ENCODE results near the gene MCM9. TPM values are rescaled to one million over a fixed set of nuclear protein-coding genes. Genes with fewer than 3 reads are reported as not detected.

MCM9 gene
- total and polyA plus RNA-seq, 2 donors (not counting 1 experiment from before 2014, with no cell fraction given): 14.0 to 54.5 TPM

DNA sequence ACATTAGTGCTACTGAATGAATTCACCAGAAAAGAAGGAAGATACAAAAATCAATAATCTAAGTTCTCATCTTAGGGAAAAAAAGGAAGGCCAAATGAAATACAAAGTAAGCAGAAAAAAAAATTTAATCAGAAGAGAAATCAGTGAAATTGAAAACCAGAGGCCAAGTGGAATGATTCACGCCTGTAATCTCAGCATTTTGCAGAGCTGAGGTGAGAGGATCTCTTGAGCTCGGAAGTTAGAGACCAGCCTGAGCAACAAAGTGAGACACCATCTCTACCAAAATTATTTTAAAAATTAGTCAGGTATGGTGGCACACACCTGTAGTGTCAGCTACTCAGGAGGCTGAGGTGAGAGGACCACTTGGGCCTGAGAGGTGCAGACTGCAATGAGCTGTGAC is 62.2 kb downstream of the MCM9 start:
- Histone ChIP-seq H3K9me3 (ENCODE audit: control extremely low read depth in 1 of 3, control insufficient read depth in 2 of 3, insufficient read depth in 1 of 3, low read length in 2 of 3) (peaks cover 0 to 4% (median 0%) of the 10 kb centered on the region in 3 donors), H3K4me2 (replicated peaks; ENCODE audit: low read depth, low read length, poor library complexity, severe bottlenecking) (no peak overlapping the region), H3K9ac (ENCODE audit: low read length) (no peak overlapping the region), H3K79me2 (ENCODE audit: control insufficient read depth, insufficient read depth, low read length) (peaks cover 87% of the 10 kb centered on the region), H3K4me1 (ENCODE audit: control insufficient read depth in 2 of 2, insufficient read depth in 2 of 2, low read length in 2 of 2) (no peaks in the 10 kb centered on the region), H4K20me1 (ENCODE audit: control insufficient read depth, insufficient read depth, low read length, poor library complexity, severe bottlenecking) (no peaks in the 10 kb centered on the region), H3K36me3 (replicated peaks in 1 of 2; ENCODE audit: control extremely low read depth in 1 of 2, control insufficient read depth in 1 of 2, extremely low read depth in 1 of 2, insufficient read depth in 2 of 2, low read length in 1 of 2) (peaks cover 0 to 3% of the 10 kb centered on the region in 2 experiments), H3K27ac (ENCODE audit: low read length in 2 of 2) (no peak overlapping the region), H3K4me3 (ENCODE audit: control extremely low read depth in 1 of 5, extremely low read depth in 1 of 5, insufficient read depth in 1 of 5, low read depth in 2 of 5, low read length in 4 of 5) (no peak overlapping the region), H2AFZ (ENCODE audit: insufficient read depth, low read depth, low read length, poor library complexity, severe bottlenecking) (no peak overlapping the region), H3K27me3 (replicated peaks in 1 of 4; ENCODE audit: control extremely low read depth in 1 of 4, control insufficient read depth in 3 of 4, insufficient read depth in 4 of 4, low read length in 3 of 4) (no peaks in the 10 kb centered on the region)
- DNase-seq: no peak
- Mint-ChIP-seq H3K4me1 (peaks cover 38% of the 10 kb centered on the region), H3K27me3 (no peaks in the 10 kb centered on the region), H3K27ac (no peak overlapping the region), H3K9me3 (ENCODE audit: insufficient read depth) (peaks cover 6% of the 10 kb centered on the region), H3K4me3 (no peak overlapping the region)
- no peak for ATAC-seq (ENCODE audit: low read depth)
- intact Hi-C loops (cut with micrococcal nuclease): no loop called here
- CTCF ChIA-PET: interaction anchor here (1.0 kb wide), 1 partner anchor 11 kb away, joined by 3 read pairs; no protein-coding TSS in a partner anchor
- POLR2A ChIA-PET: no interaction called here
- 100% methylated on average over 1 of the region's 2 CpGs for WGBS (ENCODE audit: insufficient coverage)
- TF ChIP-seq, protein P1, sequence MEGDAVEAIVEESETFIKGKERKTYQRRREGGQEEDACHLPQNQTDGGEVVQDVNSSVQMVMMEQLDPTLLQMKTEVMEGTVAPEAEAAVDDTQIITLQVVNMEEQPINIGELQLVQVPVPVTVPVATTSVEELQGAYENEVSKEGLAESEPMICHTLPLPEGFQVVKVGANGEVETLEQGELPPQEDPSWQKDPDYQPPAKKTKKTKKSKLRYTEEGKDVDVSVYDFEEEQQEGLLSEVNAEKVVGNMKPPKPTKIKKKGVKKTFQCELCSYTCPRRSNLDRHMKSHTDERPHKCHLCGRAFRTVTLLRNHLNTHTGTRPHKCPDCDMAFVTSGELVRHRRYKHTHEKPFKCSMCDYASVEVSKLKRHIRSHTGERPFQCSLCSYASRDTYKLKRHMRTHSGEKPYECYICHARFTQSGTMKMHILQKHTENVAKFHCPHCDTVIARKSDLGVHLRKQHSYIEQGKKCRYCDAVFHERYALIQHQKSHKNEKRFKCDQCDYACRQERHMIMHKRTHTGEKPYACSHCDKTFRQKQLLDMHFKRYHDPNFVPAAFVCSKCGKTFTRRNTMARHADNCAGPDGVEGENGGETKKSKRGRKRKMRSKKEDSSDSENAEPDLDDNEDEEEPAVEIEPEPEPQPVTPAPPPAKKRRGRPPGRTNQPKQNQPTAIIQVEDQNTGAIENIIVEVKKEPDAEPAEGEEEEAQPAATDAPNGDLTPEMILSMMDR (IDR thresholded peaks at IDR 0.05): no peak
- no peak for TF ChIP-seq EZH2 (IDR thresholded peaks at IDR 0.05; ENCODE audit: borderline replicate concordance, insufficient read depth, low read depth, low read length, poor library complexity, severe bottlenecking)

DNA sequence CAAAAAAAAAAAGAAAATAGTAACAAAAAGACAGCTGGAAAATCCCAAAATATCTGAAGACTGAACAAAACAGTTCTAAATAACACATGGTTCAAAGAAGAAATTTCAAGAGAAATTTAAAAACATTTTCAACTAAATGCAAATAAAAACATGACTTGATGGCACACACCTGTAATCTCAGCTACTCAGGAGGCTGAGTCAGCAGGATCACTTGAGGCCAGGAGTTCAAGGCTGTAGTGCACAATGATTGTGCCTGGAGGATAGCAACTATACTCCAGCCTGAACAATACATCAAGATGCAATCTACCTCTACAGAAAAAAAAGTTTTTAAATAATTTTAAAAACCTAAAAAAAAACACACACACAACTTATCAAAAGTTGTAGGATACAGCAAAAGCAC is 62.6 kb downstream of the MCM9 start:
- H2AFZ ChIP-seq (ENCODE audit: insufficient read depth, low read depth, low read length, poor library complexity, severe bottlenecking): no peak overlapping the region
- intact Hi-C loops (cut with micrococcal nuclease): no loop called here
- H3K36me3 ChIP-seq (replicated peaks in 1 of 2; ENCODE audit: control extremely low read depth in 1 of 2, control insufficient read depth in 1 of 2, extremely low read depth in 1 of 2, insufficient read depth in 2 of 2, low read length in 1 of 2): no peaks in the 10 kb centered on the region
- Mint-ChIP-seq H3K4me3 (no peak overlapping the region), H3K4me1 (peaks cover 35% of the 10 kb centered on the region), H3K27ac (no peak overlapping the region), H3K9me3 (ENCODE audit: insufficient read depth) (peaks cover 6% of the 10 kb centered on the region), H3K27me3 (no peaks in the 10 kb centered on the region)
- DNase-seq (no peak), ATAC-seq (ENCODE audit: low read depth) (no peak)
- H3K27ac ChIP-seq (ENCODE audit: low read length in 2 of 2): no peak overlapping the region
- H3K9me3 ChIP-seq (ENCODE audit: control extremely low read depth in 1 of 3, control insufficient read depth in 2 of 3, insufficient read depth in 1 of 3, low read length in 2 of 3): peaks cover 0 to 4% (median 0%) of the 10 kb centered on the region in 3 donors
- no peak overlapping the region for H3K4me3 ChIP-seq (ENCODE audit: control extremely low read depth in 1 of 5, extremely low read depth in 1 of 5, insufficient read depth in 1 of 5, low read depth in 2 of 5, low read length in 4 of 5)
- no peak for TF ChIP-seq EZH2 (IDR thresholded peaks at IDR 0.05; ENCODE audit: borderline replicate concordance, insufficient read depth, low read depth, low read length, poor library complexity, severe bottlenecking)
- TF ChIP-seq, protein P1 (IDR thresholded peaks at IDR 0.05): no peak
- H3K9ac ChIP-seq (ENCODE audit: low read length): no peak overlapping the region
- no peak overlapping the region for H3K4me2 ChIP-seq (replicated peaks; ENCODE audit: low read depth, low read length, poor library complexity, severe bottlenecking)
- POLR2A ChIA-PET: no interaction called here
- H3K27me3 ChIP-seq (replicated peaks in 1 of 4; ENCODE audit: control extremely low read depth in 1 of 4, control insufficient read depth in 3 of 4, insufficient read depth in 4 of 4, low read length in 3 of 4): no peaks in the 10 kb centered on the region
- no peaks in the 10 kb centered on the region for H4K20me1 ChIP-seq (ENCODE audit: control insufficient read depth, insufficient read depth, low read length, poor library complexity, severe bottlenecking)
- CTCF ChIA-PET: no interaction called here
- no peaks in the 10 kb centered on the region for H3K4me1 ChIP-seq (ENCODE audit: control insufficient read depth in 2 of 2, insufficient read depth in 2 of 2, low read length in 2 of 2)
- H3K79me2 ChIP-seq (ENCODE audit: control insufficient read depth, insufficient read depth, low read length): peaks cover 87% of the 10 kb centered on the region
